GM11168 (cell line): ENCODE data around the gene NOSIP.

Source experiments
- in situ Hi-C: fragments of 300-500 bp; cut with MboI; formaldehyde crosslinking; loops from one replicate; pipeline ENCODE4 v1.12.0; 2022; ENCODE audit warnings: low sequenced_read_pairs; ENCODE audit not compliant: unreplicated experiment

The NOSIP gene

GRCh38 chr19:49595819-49596404 is 15.6 kb upstream of the NOSIP start:
- in situ Hi-C loops, result no loop called here

- in situ Hi-C loops, result no loop called here
Measured at GRCh38 chr19:49594993-49595818, 14.8 kb upstream of the NOSIP start.

- in situ Hi-C loops, result no loop called here
Measured at GRCh38 chr19:49594157-49594992, 14.0 kb upstream of the NOSIP start.

GRCh38 chr19:49593233-49594113 is 13.1 kb upstream of the NOSIP start:
- in situ Hi-C loops, result no loop called here

- in situ Hi-C loops, result no loop called here
Measured at GRCh38 chr19:49592486-49593232, 12.3 kb upstream of the NOSIP start.

- in situ Hi-C loops, result no loop called here
Measured at GRCh38 chr19:49591731-49592485, 11.6 kb upstream of the NOSIP start.

- in situ Hi-C loops, result no loop called here
Measured at GRCh38 chr19:49590971-49591730, 10.8 kb upstream of the NOSIP start, which contains the start of gene PRR12. Gene PRR12, plus strand, starts transcription at chr19:49591182. Its CDS starts 473 bp downstream, at chr19:49591655.

- in situ Hi-C loops, result no loop called here
Measured at GRCh38 chr19:49590071-49590970, 10.0 kb upstream of the NOSIP start.

GRCh38 chr19:49589502-49589905 is 9.1 kb upstream of the NOSIP start:
- in situ Hi-C loops, result no loop called here

- in situ Hi-C loops, result no loop called here
Measured at GRCh38 chr19:49588365-49589122, 8.2 kb upstream of the NOSIP start.

GRCh38 chr19:49587227-49587626 is 6.9 kb upstream of the NOSIP start:
- in situ Hi-C loops, result no loop called here

- in situ Hi-C loops, result no loop called here
Measured at GRCh38 chr19:49585023-49585422, 4.7 kb upstream of the NOSIP start.

- in situ Hi-C loops, result no loop called here
Measured at GRCh38 chr19:49583239-49583638, 2.9 kb upstream of the NOSIP start.

- in situ Hi-C loops, result no loop called here
Measured at GRCh38 chr19:49581007-49581508, 702 bp upstream of the NOSIP start, which contains the start of gene PRRG2. Gene PRRG2, plus strand, starts transcription at chr19:49581316. Its CDS starts 1,904 bp downstream, at chr19:49583220.

- in situ Hi-C loops, result no loop called here
Measured at GRCh38 chr19:49579947-49580263, 451 bp downstream of the NOSIP start.

- in situ Hi-C loops, result no loop called here
Measured at GRCh38 chr19:49579193-49579592, 1.2 kb downstream of the NOSIP start.
